GM19240 (cell line): Measurements from ENCODE around the gene ZNF761.
"Not testable (repeated sequence)": the region's sequence is repeated elsewhere in the genome, so short reads cannot be mapped to it uniquely, and the experiment has no call there.

ENCODE experiments used
- DNase-seq: peaks from one replicate; pipeline ENCODE4 v3.0.0; 2011; ENCODE audit warnings: low spot score; ENCODE audit not compliant: insufficient read length

ZNF761 gene

DNA sequence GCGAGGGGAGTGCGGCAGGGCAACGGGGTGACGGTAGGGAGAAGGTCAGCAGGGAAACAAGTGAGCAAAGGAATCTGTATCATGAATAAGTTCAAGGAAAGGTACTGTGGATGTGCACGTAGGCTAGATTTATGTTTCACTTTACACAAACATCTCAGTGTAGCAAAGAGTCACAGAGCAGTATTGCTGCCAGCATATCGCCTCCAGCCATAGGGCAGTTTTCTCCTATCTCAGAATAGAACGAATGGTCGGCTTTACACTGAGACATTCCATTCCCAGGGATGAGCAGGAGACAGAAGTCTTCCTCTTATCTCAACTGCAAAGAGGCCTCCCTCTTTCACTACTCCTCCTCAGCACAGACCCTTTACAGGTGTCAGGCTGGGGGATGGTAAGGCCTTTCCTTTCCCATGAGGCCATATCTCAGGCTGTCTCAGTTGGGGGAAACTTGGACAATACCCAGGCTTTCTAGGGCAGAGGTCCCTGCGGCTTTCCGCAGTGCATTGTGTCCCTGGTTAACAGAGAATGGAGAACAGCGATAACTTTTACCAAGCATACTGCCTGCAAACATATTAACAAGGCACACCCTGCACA is 28.4 kb downstream of the ZNF761 start:
- DNase-seq = not testable (repeated sequence)

DNA sequence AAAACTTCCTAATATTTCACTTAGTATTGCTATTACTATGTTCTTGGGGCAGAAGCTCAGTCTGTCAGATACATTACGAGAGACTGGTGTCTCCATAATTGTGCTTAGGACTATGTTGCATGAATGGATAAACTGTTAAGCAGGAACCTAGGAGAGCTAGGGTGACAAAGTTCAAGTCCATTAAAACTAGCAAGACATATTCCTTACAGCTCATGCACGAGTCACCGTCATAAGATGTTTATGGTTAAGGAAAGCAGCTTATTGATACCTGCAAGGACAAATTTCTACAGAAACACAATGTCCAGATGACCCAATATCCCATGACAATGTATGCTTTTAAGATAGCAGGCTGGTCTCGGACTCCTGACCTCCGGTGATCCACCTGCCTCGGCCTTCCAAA is 30.1 kb downstream of the ZNF761 start:
- no peak for DNase-seq

DNA sequence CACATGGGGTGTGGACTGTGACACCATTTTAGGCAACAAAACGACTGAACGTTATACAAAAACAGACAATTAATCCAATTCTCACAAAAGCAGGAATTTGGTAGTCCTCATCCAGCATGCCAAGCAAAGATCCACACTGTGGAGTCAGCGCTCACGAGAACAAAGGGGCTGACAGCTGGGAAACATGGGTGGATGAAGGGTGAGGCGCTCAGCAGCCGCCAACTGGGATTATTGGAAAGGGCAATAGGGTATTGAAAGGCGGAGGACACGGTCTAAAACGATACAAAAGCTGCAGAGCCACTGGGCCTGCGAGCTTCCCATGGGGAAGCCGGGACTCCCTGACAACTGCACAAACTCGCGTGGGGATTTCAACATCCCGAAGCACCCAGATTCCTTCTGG is 31.1 kb downstream of the ZNF761 start:
- no peak for DNase-seq

DNA sequence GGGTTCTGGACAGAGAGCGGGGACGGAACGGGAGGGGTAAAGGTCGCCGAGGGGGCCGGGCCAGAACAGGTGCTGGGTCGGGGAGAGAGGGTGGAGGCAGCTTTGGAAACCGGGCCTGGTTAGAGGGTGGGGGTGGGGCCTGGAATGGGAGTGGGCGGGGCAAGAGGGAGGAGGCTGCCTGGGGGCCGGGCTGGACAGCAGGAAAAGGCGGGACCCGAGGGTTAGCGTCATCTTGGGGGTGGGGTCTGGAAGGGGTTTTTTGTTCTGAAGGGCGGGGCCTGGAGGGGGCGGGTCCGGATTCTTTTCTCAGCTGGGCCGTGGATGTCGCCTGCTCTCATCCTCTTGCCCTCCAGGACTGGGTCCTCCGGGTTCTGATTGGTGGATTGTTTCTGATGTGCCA is 31.5 kb downstream of the ZNF761 start:
- DNase-seq = no peak

DNA sequence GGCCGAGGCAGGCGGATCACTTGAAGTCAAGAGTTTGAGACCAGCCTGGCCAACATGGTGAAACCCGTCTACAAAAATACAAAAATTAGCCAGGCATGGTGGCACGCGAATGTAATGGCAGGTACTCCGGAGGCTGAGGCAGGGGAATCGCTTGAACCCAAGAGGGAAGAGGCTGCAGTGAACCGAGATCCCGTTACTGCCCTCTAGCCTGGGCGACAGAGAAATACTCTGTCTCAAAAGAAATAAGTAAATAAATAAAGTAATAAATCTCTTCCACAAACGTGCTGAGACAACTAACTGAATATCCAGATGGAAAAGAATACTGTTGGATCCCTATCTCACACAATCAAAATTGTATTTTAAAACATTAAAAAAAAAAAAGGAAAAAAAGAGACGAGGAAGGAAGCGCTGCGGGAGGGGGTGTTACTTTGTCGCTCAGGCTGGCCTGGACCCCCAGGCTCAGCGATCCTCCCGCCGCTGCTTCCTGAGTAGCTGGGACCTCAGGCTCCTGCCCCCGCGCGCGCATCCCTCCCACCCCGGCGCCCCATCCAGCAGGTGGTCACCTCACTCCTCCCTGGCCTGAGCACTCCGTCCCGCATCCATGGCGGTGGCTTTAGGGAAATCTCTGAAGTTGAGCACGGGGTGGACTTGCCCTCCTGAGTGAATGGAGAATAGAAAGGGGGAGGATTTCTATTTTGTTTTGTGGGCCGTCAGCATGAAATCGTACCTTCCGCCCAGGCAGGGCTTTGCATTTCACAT is 35.1 kb downstream of the ZNF761 start:
- DNase-seq = no peak

DNA sequence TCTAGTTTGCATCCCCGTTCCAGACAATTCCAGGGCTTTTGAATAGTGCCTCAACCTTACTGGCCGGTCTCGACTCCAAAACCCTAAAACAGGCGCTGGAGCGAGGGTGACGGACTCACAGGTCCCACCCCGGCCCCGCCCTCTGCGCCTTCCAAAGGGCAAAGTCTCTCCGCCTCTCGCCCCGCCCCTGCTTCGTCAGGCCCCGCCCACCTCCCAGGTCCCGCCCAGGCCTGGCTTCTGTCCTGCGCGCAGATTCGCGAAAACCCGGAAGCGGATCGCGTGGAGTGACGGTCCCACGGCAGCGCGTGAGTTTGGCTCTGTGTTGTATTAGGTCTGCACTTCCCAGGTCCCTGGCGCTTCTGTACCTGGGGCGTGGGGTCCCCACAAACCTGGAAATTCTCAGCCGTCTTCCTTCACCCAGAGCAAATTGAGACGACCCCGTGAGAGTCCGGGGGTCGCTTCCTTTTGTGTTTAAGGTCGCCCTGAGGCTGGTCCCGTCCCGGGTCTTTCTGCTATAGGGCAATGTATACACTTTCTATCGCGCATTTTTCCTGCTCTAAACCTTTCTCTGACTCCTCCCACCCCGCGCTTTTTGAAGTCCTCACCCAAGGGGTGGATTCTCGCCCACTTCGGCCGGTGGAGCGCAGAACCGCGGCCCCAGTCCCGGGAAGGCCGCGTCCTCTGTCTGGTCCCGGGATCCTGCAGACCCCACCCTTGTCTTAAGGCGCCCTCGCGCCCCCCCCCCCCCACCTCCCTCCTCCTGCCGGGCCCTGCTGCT is 35.9 kb downstream of the ZNF761 start, which contains the start of gene ZNF813:
Gene ZNF813 (plus strand): TSS at position 249 of the 778 bp plus-strand sequence. CDS start 16,090 bp downstream, outside the sequence.
- DNase-seq = peak; percentile 59

DNA sequence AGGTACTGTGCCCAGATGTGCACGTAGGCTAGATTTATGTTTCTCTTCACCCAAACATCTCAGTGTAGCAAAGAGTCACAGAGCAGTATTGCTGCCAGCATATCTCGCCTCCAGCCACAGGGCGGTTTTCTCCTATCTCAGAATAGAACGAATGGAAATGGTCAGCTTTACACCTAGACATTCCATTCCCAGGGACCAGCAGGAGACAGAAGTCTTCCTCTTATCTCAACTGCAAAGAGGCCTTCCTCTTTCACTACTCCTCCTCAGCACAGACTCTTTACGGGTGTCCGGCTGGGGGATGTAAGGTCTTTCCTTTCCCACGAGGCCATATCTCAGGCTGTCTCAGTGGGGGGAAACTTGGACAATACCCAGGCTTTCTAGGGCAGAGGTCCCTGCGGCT is 36.8 kb downstream of the ZNF761 start:
- not testable (repeated sequence) for DNase-seq

DNA sequence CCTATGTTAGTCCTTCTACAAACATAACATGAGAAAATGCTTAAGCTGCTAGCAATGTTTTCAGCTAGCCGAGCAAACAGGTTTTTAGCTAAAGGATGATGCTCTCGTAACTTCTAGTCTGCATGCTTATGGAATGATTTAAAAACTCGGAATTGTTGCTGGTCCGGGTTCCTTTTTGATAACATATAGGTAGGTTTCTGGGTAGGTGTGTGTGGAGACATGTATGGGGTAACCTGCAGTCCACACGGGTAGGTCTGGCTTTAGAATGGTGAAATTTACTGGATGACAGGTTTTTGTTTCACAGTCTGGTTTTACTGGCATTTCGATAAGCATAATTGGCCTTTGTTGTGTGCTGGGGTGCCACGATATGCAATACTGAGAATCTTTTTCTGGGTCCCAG is 40.1 kb downstream of the ZNF761 start:
- DNase-seq = no peak

DNA sequence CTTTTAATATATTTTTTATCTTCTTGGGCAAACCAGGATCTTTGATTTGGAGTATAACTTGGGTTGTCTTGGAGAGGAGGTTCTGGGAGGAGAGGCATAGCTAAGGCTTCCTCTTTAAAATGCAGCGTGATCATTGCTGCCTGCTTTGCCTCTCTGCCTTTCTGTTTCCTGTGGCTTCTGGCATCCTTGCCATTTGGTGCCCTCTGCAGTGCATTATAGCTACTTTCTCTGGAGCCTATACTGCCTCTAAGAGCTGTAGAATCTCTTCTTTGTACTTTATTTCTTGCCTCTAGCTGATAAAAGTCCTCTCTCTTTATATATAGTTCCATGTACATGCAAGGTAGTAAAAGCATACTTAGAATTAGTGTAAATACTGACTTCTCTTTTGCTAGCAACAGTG is 43.0 kb downstream of the ZNF761 start:
- DNase-seq = not testable (repeated sequence)

DNA sequence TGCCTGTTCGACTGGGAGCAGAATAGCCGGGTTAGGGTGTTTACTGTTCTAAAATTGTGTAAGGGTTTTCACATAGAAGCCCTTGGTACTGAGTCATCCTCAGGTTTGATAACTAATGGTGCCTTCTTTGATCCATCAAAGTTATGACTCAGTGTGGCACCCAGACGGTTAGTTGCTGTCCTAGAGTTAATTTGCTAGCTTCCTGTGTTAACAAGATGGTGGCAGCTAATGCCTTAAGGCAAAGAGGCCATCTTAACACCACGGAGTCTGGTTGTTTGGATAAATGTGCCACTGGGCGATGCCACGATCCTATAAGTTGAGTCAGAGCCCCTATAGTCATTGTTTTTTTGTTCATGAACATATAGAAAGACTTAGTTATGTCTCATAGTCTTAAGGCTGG is 43.7 kb downstream of the ZNF761 start:
- not testable (repeated sequence) for DNase-seq

DNA sequence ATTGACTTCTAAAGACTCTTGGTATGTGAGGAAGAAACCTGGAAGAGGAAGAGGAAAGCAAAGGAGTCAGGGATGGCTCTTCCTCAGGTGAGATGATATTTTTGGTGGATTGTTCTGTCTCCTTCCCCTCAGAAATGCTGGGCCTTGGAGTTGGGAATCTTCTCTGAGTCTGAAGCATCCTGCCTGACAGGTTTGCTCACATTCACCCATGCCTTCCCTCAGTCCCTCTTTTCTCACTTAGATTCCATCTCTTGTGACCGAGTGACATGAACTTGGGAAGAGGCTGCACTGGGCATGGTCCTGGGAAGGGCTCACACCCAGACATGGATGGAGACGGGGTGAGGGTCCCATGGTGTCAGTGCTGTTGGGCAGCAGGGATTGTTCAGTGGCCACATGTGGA is 52.0 kb downstream of the ZNF761 start:
- DNase-seq = not testable (repeated sequence)

DNA sequence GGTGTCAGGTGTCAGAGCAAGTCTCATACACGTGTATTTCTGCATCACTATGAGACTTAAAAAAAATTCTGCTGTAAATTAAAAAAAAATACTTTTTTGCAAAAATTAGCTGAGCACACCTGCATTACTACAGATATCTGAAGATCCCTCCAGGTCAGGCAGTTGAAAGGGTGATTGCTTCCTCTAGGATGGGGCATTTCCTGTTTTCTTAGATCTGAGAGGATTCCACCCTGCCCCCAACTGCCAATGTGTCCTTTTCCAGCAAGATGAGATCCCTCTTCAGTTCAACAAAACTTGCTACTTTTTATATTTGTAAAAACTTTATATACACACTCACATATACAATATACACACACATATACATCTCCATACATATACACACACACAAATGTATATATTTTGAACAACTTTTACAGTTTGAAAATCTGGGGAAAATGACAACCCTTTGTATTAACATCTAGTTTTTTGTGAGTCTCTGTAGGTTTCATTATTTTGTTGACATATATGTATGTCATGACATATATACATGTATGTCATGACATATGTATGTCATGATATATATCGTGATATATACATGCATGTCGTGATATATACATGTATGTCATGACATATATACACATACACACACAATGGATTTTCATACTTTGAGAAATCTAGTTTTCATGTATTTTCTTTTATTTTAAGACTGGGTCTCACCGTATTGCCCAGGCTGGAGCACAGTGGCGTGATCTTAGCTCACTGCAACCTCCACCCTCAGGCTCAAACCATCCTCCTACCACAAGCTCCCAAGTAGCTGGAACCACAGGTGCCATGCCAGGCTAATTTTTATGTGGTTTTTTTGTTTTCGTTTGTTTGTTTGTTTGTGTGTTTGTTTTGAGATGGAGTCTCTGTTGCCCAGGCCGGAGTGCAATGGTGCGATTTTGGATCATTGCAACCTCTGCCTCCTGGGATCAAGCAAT is 53.5 kb downstream of the ZNF761 start:
- DNase-seq = no peak

DNA sequence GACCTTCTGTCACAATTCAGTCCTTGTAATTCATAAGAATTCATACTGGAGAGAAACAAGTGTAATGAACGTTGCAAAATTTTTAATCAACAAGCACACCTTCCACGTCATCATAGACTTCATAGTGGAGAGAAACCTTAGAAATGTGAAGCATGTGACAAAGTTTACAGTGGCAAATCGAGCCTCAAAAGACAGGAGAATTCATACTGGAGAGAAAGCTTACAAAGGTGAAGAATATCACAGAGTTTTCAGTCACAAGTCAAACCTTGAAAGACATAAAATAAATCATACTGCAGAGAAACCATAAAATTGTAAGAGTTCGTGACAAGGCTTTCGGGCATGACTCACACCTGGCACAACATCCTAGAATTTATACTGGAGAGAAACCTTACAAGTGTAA is 60.4 kb downstream of the ZNF761 start:
- DNase-seq = no peak

DNA sequence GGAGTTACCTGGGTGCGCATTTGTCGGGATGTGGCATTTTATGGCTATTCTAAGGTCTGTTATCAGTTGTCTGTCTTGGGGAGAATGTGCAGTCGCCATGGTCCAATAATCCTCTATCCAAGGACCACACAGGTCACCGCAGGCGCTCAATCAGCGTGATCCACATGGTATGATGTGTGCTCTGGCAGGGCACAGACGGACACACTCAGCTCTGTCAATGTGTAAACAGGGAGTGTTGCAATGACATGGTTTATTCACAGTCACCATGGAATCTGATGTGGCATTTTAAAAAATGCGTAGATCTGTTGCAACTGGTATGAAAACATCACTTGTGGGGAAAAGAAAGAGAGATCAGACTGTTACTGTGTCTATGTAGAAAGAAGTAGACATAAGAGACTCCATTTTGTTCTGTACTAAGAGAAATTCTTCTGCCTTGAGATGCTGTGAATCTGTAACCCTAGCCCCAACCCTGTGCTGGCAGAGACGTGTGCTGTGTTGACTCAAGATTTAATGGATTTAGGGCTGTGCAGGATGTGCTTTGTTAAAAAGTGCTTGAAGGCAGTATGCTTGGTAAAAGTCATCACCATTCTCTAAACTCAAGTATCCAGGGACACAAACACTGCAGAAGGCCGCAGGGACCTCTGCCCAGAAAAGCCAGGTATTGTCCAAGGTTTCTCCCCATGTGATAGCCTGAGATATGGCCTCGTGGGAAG is 65.7 kb downstream of the ZNF761 start:
- not testable (repeated sequence) for DNase-seq

DNA sequence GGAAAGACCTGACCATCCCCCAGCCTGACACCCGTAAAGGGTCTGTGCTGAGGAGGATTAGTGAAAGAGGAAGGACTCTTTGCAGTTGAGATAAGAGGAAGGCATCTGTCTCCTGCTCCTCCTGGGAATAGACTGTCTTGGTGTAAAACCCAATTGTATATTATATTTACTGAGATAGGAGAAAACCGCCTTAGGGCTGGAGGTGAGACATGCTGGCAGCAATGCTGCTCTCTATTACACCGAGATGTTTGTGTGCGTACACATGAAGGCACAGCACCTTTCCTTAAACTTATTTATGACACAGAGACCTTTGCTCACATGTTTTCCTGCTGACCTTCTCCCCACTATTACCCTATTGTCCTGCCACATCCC is 66.2 kb downstream of the ZNF761 start:
- DNase-seq = not testable (repeated sequence)

DNA sequence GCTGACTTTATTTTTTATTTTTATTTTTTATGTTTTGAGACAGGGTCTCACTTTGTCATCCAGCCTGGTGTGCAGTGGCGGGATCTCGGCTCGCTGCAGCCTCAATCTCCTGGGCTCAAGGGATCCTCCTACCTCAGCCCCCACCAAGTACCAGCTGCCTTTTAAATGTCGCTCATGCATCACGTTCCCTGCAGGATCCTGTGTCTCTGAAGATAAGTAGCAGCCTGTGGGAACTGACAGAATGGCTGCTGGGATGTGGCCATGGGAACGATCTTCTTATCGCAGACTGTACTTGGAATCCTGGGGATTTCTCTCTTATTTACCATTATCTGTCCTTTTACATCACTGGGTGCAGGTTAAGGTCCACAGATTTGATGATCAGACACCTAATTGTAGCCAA is 71.4 kb downstream of the ZNF761 start:
- not testable (repeated sequence) for DNase-seq

DNA sequence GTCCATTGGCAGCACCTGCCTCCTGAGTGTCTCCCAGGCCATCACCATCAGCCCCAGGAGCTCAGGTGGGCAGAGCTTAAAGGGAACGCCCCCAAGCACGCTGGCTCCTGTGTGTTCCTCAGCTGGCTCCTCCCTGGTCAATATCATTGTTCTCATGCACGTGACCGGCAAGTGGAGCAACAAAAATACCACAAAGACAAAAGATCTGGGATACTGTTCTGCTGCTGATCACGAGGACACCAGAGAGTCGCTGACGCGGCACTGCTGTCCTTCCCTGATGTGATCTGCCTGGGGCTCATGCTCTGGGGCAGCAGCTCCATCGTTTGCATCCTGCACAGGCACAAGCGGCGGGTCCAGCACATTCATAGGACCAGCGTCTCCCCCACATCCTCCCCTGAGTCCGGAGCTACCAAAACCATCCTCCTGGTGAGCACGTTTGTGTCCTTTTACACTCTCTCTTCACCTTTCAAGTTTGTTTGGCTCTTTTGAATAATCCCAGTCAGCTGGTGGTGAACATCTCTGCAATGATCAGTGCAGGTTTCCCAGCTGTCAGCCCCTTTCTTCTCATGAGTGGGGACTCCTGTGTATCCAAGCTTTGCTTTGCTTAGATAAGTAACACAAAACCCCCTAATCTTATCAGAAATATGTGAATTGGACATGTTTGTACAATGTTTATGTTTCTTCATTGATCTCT is 72.0 kb downstream of the ZNF761 start:
- DNase-seq = not testable (repeated sequence)

DNA sequence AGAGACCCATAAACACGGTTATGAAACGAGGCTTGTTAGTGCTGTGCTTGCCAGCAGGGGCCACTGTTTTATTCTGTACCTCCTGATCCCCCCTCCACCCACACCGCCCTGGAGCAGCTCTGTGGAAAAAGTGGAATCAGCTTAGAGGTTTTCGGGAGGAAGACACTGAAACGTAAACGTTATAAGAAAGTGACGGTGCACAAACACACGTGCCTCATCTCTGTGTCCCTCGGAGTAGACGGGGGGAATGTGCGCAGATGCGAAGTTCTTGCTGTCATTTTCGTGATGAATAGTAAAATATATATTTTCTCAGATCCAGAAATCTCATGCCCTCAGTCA is 72.5 kb downstream of the ZNF761 start:
- DNase-seq = not testable (repeated sequence)

DNA sequence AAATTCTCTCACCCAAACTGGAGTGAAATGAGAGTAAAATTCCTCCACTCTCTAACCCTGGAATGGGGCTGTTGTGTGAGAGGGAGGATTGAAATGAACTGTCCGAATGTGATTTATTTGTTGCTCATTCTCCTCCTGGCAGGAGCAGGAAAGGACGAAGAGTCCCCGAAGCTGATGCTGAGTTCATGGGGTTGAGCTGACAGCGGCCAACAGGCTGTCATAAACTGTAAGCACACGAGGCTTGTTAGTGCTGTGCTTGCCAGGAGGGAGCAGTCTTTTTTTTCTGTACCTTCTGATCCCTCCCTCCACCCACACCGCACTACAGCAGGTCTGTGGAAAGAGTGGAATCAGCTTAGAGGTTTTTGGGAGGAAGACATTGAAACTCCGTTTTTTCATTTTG is 73.1 kb downstream of the ZNF761 start:
- no peak for DNase-seq

DNA sequence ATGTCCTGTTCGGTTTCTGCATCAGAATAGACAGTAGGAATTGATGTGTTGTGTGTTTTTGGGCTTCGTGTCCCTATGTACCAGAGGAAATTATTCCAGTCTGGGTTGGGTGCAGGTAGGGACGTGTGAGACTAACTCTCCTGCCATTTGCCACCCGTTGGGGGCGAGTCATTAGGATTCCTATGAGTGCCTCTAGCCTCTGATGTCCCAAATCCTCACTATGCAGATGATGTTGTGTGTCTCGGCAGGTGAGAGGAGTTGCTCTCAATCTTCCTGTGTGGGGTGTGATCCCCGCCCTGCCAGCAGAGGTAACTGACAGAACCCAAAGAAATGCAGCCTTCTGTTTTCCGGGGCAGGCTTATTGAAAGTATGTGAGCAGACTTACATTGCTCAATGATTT is 74.9 kb downstream of the ZNF761 start:
- DNase-seq = no peak
